ENCODE measurements around the gene ZNF808. TPM values are rescaled to one million over a fixed set of nuclear protein-coding genes. Genes with fewer than 3 reads are reported as not detected.
"Not testable (repeated sequence)": the region's sequence is repeated elsewhere in the genome, so short reads cannot be mapped to it uniquely, and the experiment has no call there.

ZNF808 gene
- total RNA-seq, 1 donor from 2014 or later, result 34.0 TPM

DNA sequence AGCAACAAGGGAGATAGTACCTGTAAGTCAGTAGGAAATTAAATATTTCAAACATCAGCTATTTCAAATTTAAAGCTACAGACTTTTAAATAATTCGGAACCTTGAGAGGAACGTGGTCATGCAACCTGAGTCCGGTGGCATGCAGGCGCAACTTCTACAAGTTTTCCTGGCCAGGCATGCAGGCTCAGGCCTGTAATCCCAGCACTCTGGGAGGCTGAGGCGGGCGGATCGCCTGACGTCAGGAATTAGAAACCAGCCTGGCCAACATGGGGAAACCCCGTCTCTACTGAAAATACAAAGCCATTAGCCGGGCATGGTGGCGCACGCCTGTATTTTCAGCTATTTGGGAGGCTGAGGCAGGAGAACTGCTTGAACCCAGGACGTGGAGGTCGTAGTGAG is 40.5 kb downstream of the ZNF808 start:
- DNase-seq, result no peak
- peaks cover 19% of the 10 kb centered on the region for H3K4me1 ChIP-seq
- peaks cover 20% of the 10 kb centered on the region for H3K9me3 ChIP-seq (replicated peaks)
- H3K36me3 ChIP-seq, result peaks cover 30% of the 10 kb centered on the region
- TF ChIP-seq, protein P1, sequence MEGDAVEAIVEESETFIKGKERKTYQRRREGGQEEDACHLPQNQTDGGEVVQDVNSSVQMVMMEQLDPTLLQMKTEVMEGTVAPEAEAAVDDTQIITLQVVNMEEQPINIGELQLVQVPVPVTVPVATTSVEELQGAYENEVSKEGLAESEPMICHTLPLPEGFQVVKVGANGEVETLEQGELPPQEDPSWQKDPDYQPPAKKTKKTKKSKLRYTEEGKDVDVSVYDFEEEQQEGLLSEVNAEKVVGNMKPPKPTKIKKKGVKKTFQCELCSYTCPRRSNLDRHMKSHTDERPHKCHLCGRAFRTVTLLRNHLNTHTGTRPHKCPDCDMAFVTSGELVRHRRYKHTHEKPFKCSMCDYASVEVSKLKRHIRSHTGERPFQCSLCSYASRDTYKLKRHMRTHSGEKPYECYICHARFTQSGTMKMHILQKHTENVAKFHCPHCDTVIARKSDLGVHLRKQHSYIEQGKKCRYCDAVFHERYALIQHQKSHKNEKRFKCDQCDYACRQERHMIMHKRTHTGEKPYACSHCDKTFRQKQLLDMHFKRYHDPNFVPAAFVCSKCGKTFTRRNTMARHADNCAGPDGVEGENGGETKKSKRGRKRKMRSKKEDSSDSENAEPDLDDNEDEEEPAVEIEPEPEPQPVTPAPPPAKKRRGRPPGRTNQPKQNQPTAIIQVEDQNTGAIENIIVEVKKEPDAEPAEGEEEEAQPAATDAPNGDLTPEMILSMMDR (IDR thresholded peaks at IDR 0.05; ENCODE audit: borderline replicate concordance), result no peak
- H3K4me3 ChIP-seq, result no peak overlapping the region
- H3K27ac ChIP-seq (replicated peaks), result no peak overlapping the region
- intact Hi-C loops (cut with micrococcal nuclease), result no loop called here
- no peaks in the 10 kb centered on the region for H3K27me3 ChIP-seq (ENCODE audit: low read depth)

DNA sequence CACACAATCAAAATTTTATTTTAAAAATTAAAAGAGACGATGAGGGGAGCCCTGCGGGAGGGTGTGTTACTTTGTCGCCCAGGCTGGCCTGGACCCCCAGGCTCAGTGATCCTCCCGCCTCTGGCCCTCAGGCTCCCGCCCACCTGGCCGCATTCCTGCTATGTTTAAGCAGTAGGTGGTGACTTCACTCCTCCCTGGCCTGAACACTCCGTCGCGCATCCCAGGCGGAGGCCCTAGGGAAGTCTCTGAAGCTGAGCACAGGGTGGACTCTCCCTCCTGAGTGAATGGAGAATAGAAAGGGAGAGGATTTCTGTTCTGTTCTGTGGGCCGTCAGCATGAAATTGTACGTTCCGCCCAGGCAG is 42.2 kb downstream of the ZNF808 start:
- H3K9me3 ChIP-seq (replicated peaks); intact Hi-C loops (cut with micrococcal nuclease); H3K27me3 ChIP-seq (ENCODE audit: low read depth): not testable (repeated sequence)
- H3K27ac ChIP-seq (replicated peaks), result peak overlapping the region; percentile 91
- H3K36me3 ChIP-seq, result peaks cover 30% of the 10 kb centered on the region
- H3K4me1 ChIP-seq, result peaks cover 19% of the 10 kb centered on the region
- DNase-seq, result peak; percentile 39
- peak overlapping the region; percentile 81 for H3K4me3 ChIP-seq

DNA sequence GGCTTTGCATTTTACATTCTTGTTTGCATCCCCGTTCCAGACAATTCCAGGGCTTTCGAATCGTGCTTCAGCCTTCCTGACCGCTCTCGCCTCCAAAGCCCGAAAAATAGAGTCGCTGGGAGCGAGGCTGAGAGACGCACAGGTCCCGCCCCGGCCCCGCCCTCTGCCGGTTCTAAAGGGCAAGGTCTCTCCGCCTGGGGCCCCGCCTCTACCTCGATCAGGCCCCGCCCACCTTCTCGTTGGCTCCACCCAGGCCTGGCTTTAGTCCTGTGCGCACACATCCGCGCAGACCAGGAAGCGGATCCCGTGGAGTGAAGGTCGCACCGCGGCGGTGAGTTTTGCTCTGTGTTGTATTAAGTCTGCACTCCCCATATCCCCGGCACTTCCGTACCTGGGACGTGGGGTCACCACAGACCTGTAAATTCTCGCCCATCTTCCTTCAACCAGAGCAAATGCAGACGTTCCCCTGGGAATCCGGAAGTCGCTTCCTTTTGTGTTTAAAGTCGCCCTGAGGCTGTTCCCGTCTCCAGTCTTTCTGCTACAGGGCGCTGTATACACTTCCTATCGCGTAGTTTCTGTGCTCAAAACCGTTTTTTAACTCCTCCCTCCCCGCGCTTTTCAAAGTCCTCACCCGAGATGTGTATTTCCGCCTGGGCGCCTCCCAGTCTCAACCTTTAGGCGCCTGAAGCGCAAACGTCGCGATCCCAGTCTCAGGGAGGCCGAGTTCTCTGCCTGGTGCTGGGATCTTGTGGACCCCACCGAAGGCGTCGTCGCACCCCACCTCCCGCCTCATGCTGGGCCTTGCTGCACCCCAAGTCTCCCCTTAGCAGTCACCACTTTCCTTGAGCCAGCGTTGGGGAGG is 42.8 kb downstream of the ZNF808 start, which contains the start of gene ZNF701:
Gene ZNF701 (plus strand): TSS at position 288 of the 862 bp plus-strand sequence. CDS start 3,861 bp downstream, outside the sequence.
- Histone ChIP-seq H3K9me3 (replicated peaks) (no peaks in the 10 kb centered on the region), H3K36me3 (peaks cover 32% of the 10 kb centered on the region), H3K4me3 (peak within 1 kb of the TSS; percentile 81), H3K27me3 (ENCODE audit: low read depth) (no peaks in the 10 kb centered on the region), H3K27ac (replicated peaks) (peak within 1 kb of the TSS; percentile 91), H3K4me1 (peaks cover 19% of the 10 kb centered on the region)
- DNase-seq, result peak; percentile 97
- TF ChIP-seq, protein P1 (IDR thresholded peaks at IDR 0.05; ENCODE audit: borderline replicate concordance), result peak; percentile 58
- intact Hi-C loops (cut with micrococcal nuclease), result no loop called here

DNA sequence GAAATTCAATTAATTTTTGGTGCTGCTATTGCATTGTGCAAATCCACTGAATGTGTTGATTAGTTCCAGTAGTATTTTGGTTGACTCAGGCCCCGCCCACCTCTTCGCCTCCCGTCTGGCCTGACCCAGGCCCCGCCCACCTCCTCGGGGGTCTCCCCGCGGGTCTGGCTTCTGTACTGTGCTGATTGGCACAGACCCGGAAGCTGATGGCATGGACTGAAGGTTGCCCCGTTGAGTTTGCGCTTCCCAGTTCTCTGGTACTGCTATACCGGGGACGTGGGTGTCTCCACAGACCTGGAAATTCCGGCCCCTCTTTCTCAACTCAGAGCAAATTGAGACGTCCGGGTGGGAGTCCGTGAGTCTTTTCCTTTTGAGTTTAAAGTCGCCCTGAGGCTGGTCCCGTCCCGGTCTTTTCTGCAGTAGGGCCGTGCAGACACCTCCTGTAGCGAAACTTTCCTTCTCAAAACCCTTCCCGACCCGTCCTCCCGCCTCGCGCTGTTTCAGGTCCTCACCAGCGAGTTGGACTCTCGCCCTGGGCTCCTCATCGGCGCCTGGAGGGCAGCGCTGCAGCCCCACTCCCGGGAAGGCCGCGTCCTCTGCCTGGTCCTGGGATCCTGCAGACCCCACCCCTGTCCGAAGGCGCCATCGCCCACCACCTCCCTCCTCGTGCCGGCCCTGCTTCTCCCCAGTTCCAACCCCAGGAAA is 57.4 kb downstream of the ZNF808 start:
- Histone ChIP-seq H3K4me3 (peak overlapping the region; percentile 48), H3K27ac (replicated peaks) (no peak overlapping the region), H3K9me3 (replicated peaks) (peaks cover 18% of the 10 kb centered on the region), H3K27me3 (ENCODE audit: low read depth) (no peaks in the 10 kb centered on the region), H3K36me3 (peaks cover 69% of the 10 kb centered on the region), H3K4me1 (no peaks in the 10 kb centered on the region)
- no peak for DNase-seq
- TF ChIP-seq, protein P1 (IDR thresholded peaks at IDR 0.05; ENCODE audit: borderline replicate concordance), result no peak
- intact Hi-C loops (cut with micrococcal nuclease), result no loop called here

DNA sequence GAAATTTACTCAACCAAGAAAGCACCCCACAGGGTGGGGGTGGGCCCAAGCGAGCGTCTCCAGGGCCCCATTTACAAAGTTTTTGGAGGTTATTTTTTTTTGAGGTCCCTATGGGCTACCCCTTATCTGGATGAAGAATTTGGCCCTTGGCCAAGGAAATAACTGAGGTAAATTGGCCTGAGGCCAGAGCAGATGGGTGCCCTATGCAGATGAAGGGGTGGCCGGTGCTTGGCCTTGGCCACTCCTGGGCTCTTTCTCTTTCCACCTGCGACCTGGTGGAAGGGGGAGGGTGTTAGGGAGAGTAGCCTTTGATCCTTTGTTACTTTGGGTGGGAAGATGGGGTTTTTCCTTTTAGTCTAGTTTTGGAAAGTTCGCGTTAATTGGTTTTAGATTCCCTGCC is 58.1 kb downstream of the ZNF808 start:
- intact Hi-C loops (cut with micrococcal nuclease), result no loop called here
- peak overlapping the region; percentile 48 for H3K4me3 ChIP-seq

More for the DNA sequence above, 58.1 kb downstream of the ZNF808 start:
- peaks cover 69% of the 10 kb centered on the region for H3K36me3 ChIP-seq
- H3K27me3 ChIP-seq (ENCODE audit: low read depth), result no peaks in the 10 kb centered on the region
- H3K27ac ChIP-seq (replicated peaks), result no peak overlapping the region
- peaks cover 12% of the 10 kb centered on the region for H3K9me3 ChIP-seq (replicated peaks)
- DNase-seq, result no peak
- TF ChIP-seq, protein P1 (IDR thresholded peaks at IDR 0.05; ENCODE audit: borderline replicate concordance), result no peak
- H3K4me1 ChIP-seq, result no peaks in the 10 kb centered on the region

Data from left ventricle myocardium inferior (tissue), 1 donor.